HepG2 (cell line): Measurements from ENCODE around the gene TEX14. TPM values are rescaled to one million over a fixed set of nuclear protein-coding genes. Genes with fewer than 3 reads are reported as not detected.

ENCODE experiments used
- ATAC-seq: fragments of 200-7000 bp; cut with Tn5 transposase; 3 replicates; pipeline ENCODE4 v1.9.1; 2020; ENCODE audit warnings: mild to moderate bottlenecking, moderate library complexity
- BruUV-seq: library from RNA; stranded (reverse); fragments of 400-500 nt; replicated peaks from 2 replicates; lab custom pipeline; 2021; lab: Mats Ljungman, UMichigan
- CTCF ChIA-PET: fragments of 300-600 bp; formaldehyde crosslinking; extraction: SDS; loops from one replicate; lab custom pipeline; 2021; ENCODE audit warnings: low total read pairs, inconsistent platforms, low intra/inter-chr PET ratio; lab: Yijun Ruan, JAX
- POLR2A ChIA-PET: fragments of 350-600 bp; sonication (Branson Sonifier 250); formaldehyde crosslinking; loops from one replicate; lab custom pipeline; 2020; ENCODE audit warnings: antibody characterized with exemption, inconsistent platforms; lab: Yijun Ruan, JAX
- DNase-seq: peaks from one replicate; pipeline ENCODE4 v3.0.0-alpha.2; 2015; ENCODE audit warnings: low spot score
- FAIRE-seq: peaks from 3 replicates; lab custom pipeline; 2011; peaks lifted over from hg19 to GRCh38; lab: Jason Lieb, UNC
- H2AFZ ChIP-seq: one replicate; pipeline ENCODE4 v1.6.1; 2011; ENCODE audit warnings: low read length, inconsistent platforms
- H3K27ac ChIP-seq: fragments of 300-600 bp; 3 replicates; pipeline ENCODE4 v1.8.0; 2011; ENCODE audit warnings: mixed run types, mild to moderate bottlenecking, mixed read lengths, low read length, inconsistent platforms; ENCODE audit not compliant: insufficient read depth; ENCODE audit errors: extremely low read length
- H3K27me3 ChIP-seq, 2 experiments: fragments of 200-600 bp in 1 of 2; 2 replicates in 1 of 2; 3 replicates in 1 of 2; pipeline versions ENCODE4 v1.6.0 to v1.8.0; 2011; ENCODE audit warnings: low read length in 2 of 2, mild to moderate bottlenecking in 2 of 2, moderate library complexity in 2 of 2, inconsistent platforms in 1 of 2; ENCODE audit not compliant: insufficient read depth in 2 of 2, control insufficient read depth in 1 of 2
- H3K36me3 ChIP-seq, 2 experiments: fragments of 200-600 bp in 1 of 2; replicated peaks in 1 of 2; 2 replicates in 1 of 2; 3 replicates in 1 of 2; pipeline versions ENCODE4 v1.5.1 to v1.8.0; 2011; ENCODE audit warnings: low read length in 2 of 2, inconsistent platforms in 1 of 2; ENCODE audit not compliant: insufficient read depth in 2 of 2, control insufficient read depth in 1 of 2
- H3K4me1 ChIP-seq: 2 replicates; pipeline ENCODE4 v1.5.1; 2012; ENCODE audit warnings: low read length, inconsistent platforms; ENCODE audit not compliant: insufficient read depth
- H3K4me2 ChIP-seq: 2 replicates; pipeline ENCODE4 v1.6.0; 2011; ENCODE audit warnings: low read depth, low read length, inconsistent platforms
- H3K4me3 ChIP-seq, 3 experiments: fragments of 200-600 bp in 1 of 3; sonication (generic), shearing (Covaris generic) in 1 of 3; replicated peaks in 1 of 3; 2 replicates each; pipeline ENCODE4 v1.5.1; 2011 to 2016; ENCODE audit warnings: low read length in 3 of 3, inconsistent platforms in 2 of 3, low read depth in 2 of 3, mild to moderate bottlenecking in 2 of 3, control low read depth in 1 of 3, mixed read lengths in 1 of 3; ENCODE audit not compliant: insufficient read depth in 1 of 3
- H3K79me2 ChIP-seq: one replicate; pipeline ENCODE4 v1.6.1; 2011; ENCODE audit warnings: low read length, inconsistent platforms; ENCODE audit not compliant: insufficient read depth
- H3K9ac ChIP-seq: 2 replicates; pipeline ENCODE4 v1.6.0; 2011; ENCODE audit warnings: mild to moderate bottlenecking, low read depth, low read length, inconsistent platforms; ENCODE audit not compliant: insufficient read depth
- H3K9me3 ChIP-seq: 2 replicates; pipeline ENCODE4 v1.5.1; 2012; ENCODE audit warnings: mild to moderate bottlenecking, low read length
- H4K20me1 ChIP-seq: 2 replicates; pipeline ENCODE4 v1.6.0; 2011; ENCODE audit warnings: inconsistent platforms, mild to moderate bottlenecking, low read length, moderate library complexity; ENCODE audit not compliant: insufficient read depth
- GATAD1 ChIP-seq: IDR thresholded peaks from 2 replicates; pipeline ENCODE4 v1.6.1; 2016; ENCODE audit warnings: missing genetic modification reagents, missing compliant biosample characterization
- HOXD1 ChIP-seq: sonication (generic); formaldehyde crosslinking; IDR thresholded peaks from 2 replicates; pipeline ENCODE4 v1.5.0; 2020; ENCODE audit warnings: missing genetic modification reagents
- MED8 ChIP-seq: sonication (generic); formaldehyde crosslinking; IDR thresholded peaks from 2 replicates; pipeline ENCODE4 v1.8.1; 2023; ENCODE audit warnings: mild to moderate bottlenecking, missing genetic modification reagents; ENCODE audit not compliant: insufficient replicate concordance
- MLXIP ChIP-seq: sonication (generic); formaldehyde crosslinking; IDR thresholded peaks from 2 replicates; pipeline ENCODE4 v1.9.0; 2021; ENCODE audit warnings: missing genetic modification reagents, borderline replicate concordance
- NFKB2 ChIP-seq: sonication (generic); formaldehyde crosslinking; IDR thresholded peaks from 2 replicates; pipeline ENCODE4 v1.4.0; 2020; ENCODE audit warnings: missing genetic modification reagents, borderline replicate concordance
- PHF8 ChIP-seq: sonication (generic); formaldehyde crosslinking; IDR thresholded peaks from 2 replicates; pipeline ENCODE4 v1.5.0; 2020; ENCODE audit warnings: missing genetic modification reagents
- RBM22 ChIP-seq: fragments of 200-400 bp; formaldehyde crosslinking; optimal IDR thresholded peaks from 2 replicates; pipeline ENCODE3; 2017; ENCODE audit warnings: mild to moderate bottlenecking, low read length, moderate library complexity
- TRIM22 ChIP-seq: fragments of 450-650 bp; IDR thresholded peaks from 2 replicates; pipeline ENCODE4 v1.6.1; 2017
- ZNF318 ChIP-seq: sonication (generic); formaldehyde crosslinking; IDR thresholded peaks from 2 replicates; pipeline ENCODE4 v1.4.0; 2020; ENCODE audit warnings: mild to moderate bottlenecking, missing genetic modification reagents
- ZNF432 ChIP-seq: sonication (generic); formaldehyde crosslinking; IDR thresholded peaks from 2 replicates; pipeline ENCODE4 v1.5.0; 2020; ENCODE audit warnings: missing genetic modification reagents, mild to moderate bottlenecking, borderline replicate concordance
- ZNF451 ChIP-seq: sonication (generic); formaldehyde crosslinking; IDR thresholded peaks from 2 replicates; pipeline ENCODE4 v1.5.0; 2020; ENCODE audit warnings: mild to moderate bottlenecking, missing genetic modification reagents
- ZNF749 ChIP-seq: sonication (generic); formaldehyde crosslinking; IDR thresholded peaks from 2 replicates; pipeline ENCODE4 v1.8.0; 2022; ENCODE audit warnings: mild to moderate bottlenecking, missing genetic modification reagents, moderate library complexity, borderline replicate concordance
- WGBS: methylation state at CpG from one replicate; pipeline ENCODE4 v1.1.6; 2017; ENCODE audit warnings: low lambda C conversion rate; 5-methylcytosine and 5-hydroxymethylcytosine counted together
- in situ Hi-C: cut with HindIII; loops from 2 replicates; pipeline ENCODE4 v1.10.0; 2017; ENCODE audit warnings: low pct_unique_long_range_greater_than_20kb; ENCODE audit not compliant: extremely low pct_ligation_motif_present
- intact Hi-C: fragments of 100-400 bp; cut with micrococcal nuclease; formaldehyde crosslinking; loops from one replicate; pipeline ENCODE4 v1.10.0; 2022; ENCODE audit not compliant: unreplicated experiment
- polyA plus RNA-seq, 8 experiments: library from polyadenylated mRNA; depleted of rRNA in 3 of 8; stranded (reverse) in 7 of 8; unstranded in 1 of 8; fragments of >200 nt; fragmentation: Illumina TruSeq in 4 of 8; extraction: Trizol in 4 of 8; gene quantifications; 2 replicates each; pipeline versions ENCODE4 v1.2.1 to v1.2.3, GENCODE V29; 2011 to 2016; ENCODE audit warnings: low read depth in 4 of 8, missing spikeins in 1 of 8, mixed read lengths in 1 of 8; ENCODE audit not compliant: insufficient read depth in 1 of 8
- total RNA-seq, 5 experiments: library from RNA; depleted of rRNA; stranded (reverse); fragments of >200 nt; fragmentation: Illumina TruSeq; extraction: Trizol; gene quantifications; 2 replicates each; pipeline ENCODE4 v1.2.3, GENCODE V29; 2016; ENCODE audit warnings: low read depth in 1 of 5

Gene TEX14
- total and polyA plus RNA-seq, 2 of the 13 experiments (the other 11 are each of a cell fraction or from before 2014, with no cell fraction given): 0.04 to 0.07 TPM

- no peak for DNase-seq
- Histone ChIP-seq H3K9ac (no peak overlapping the region), H3K79me2 (no peaks in the 10 kb centered on the region), H3K27ac (no peak overlapping the region), H3K36me3 (no peaks in the 10 kb centered on the region), H3K9me3 (no peaks in the 10 kb centered on the region), H4K20me1 (no peaks in the 10 kb centered on the region), H3K27me3 (peaks cover 0 to 25% of the 10 kb centered on the region in 2 experiments; a peak in 3 of 5 replicates), H2AFZ (no peak overlapping the region), H3K4me2 (no peak overlapping the region), H3K4me3 (no peak overlapping the region), H3K4me1 (peaks cover 33% of the 10 kb centered on the region)
- in situ Hi-C loops: loop anchor here (10.0 kb wide), 1 partner anchor 56 kb away; no protein-coding TSS in a partner anchor
- intact Hi-C loops: no loop called here
- no peak for FAIRE-seq
- 72% methylated on average over 5 of the region's 6 CpGs for WGBS
- ChIA-PET CTCF (no interaction called here), POLR2A (no interaction called here)
- no TSS peak for BruUV-seq
- no peak for ATAC-seq
- TF ChIP-seq ZNF749 (no peak), MLXIP (CRISPR knock-in tag) (no peak), PHF8 (no peak), ZNF451 (CRISPR knock-in tag) (no peak), GATAD1 (no peak), HOXD1 (CRISPR knock-in tag) (no peak), ZNF318 (no peak), TRIM22 (no peak), ZNF432 (no peak), NFKB2 (CRISPR knock-in tag) (no peak), MED8 (CRISPR knock-in tag) (no peak), RBM22 (no peak)
These were observed 152.9 kb downstream of the TEX14 start for GRCh38 chr17:58538811-58539409.
